ENCODE measurements around the gene BNC2. TPM values are rescaled to one million over a fixed set of nuclear protein-coding genes. Genes with fewer than 3 reads are reported as not detected.

The BNC2 gene
- total and polyA plus RNA-seq, 2 of the 13 experiments (the other 11 are each of a cell fraction or from before 2014, with no cell fraction given), result not detected

DNA sequence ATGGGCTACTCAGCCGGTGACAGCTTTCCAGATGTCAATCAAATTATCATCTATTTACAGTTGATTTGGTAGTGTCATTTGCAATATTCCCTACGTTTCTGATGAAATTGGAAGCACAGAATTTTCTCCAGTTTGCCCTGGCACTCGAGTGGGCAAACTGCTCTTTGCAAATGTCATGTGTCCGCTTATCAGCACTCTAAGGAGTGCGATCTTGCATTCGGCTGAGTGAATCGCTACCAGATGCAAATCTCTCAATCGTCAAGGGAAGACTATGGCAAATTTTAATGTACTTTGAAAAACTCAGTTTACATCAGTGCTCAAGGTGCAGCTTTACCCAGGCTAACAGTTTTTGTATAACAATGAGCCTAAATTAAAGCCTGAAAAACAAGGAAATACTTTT is 66.8 kb downstream of the BNC2 start:
- no peak for ATAC-seq
- Histone ChIP-seq H2AFZ (ENCODE audit: low read length) (no peak overlapping the region), H4K20me1 (ENCODE audit: insufficient read depth, low read length) (no peaks in the 10 kb centered on the region), H3K79me2 (ENCODE audit: insufficient read depth, low read length) (no peaks in the 10 kb centered on the region), H3K4me1 (ENCODE audit: insufficient read depth, low read length) (no peaks in the 10 kb centered on the region), H3K27me3 (ENCODE audit: control insufficient read depth in 1 of 2, insufficient read depth in 2 of 2, low read length in 2 of 2) (no peaks in the 10 kb centered on the region; a peak in 1 of 5 replicates), H3K9me3 (ENCODE audit: low read length) (no peaks in the 10 kb centered on the region), H3K36me3 (replicated peaks in 1 of 2; ENCODE audit: control insufficient read depth in 1 of 2, insufficient read depth in 2 of 2, low read length in 2 of 2) (no peaks in the 10 kb centered on the region), H3K27ac (ENCODE audit: extremely low read length, insufficient read depth, low read length) (no peak overlapping the region), H3K4me3 (replicated peaks in 1 of 3; ENCODE audit: insufficient read depth in 1 of 3, low read depth in 2 of 3, low read length in 3 of 3) (no peak overlapping the region), H3K9ac (ENCODE audit: insufficient read depth, low read depth, low read length) (no peak overlapping the region), H3K4me2 (ENCODE audit: low read depth, low read length) (no peak overlapping the region)
- no TSS peak for BruUV-seq (replicated peaks)
- FAIRE-seq, result no peak
- intact Hi-C loops (cut with micrococcal nuclease; ENCODE audit: unreplicated experiment), result no loop called here
- DNase-seq (ENCODE audit: low spot score), result no peak
- in situ Hi-C loops (cut with HindIII; ENCODE audit: extremely low pct_ligation_motif_present, low pct_unique_long_range_greater_than_20kb), result no loop called here
- ChIA-PET POLR2A (no interaction called here), CTCF (ENCODE audit: low intra/inter-chr PET ratio, low total read pairs) (no interaction called here)
- WGBS (ENCODE audit: low lambda C conversion rate), result 12% methylated on average over 8 of the region's 8 CpGs
- TF ChIP-seq ZNF24 (IDR thresholded peaks at IDR 0.05) (no peak), ZNF678 (CRISPR knock-in tag; IDR thresholded peaks at IDR 0.05) (no peak), ZFAT (CRISPR knock-in tag; conservative IDR thresholded peaks at IDR 0.05) (no peak), RNF2 (conservative IDR thresholded peaks at IDR 0.05; ENCODE audit: low read depth) (no peak), ZMYM4 (CRISPR knock-in tag; IDR thresholded peaks at IDR 0.05) (no peak), ZBTB40 (IDR thresholded peaks at IDR 0.05) (no peak), ZBTB40 (CRISPR knock-in tag; IDR thresholded peaks at IDR 0.05) (no peak), MEF2D (CRISPR knock-in tag; IDR thresholded peaks at IDR 0.05) (no peak), XBP1 (CRISPR knock-in tag; IDR thresholded peaks at IDR 0.05) (no peak), FOXK1 (CRISPR knock-in tag; IDR thresholded peaks at IDR 0.05; ENCODE audit: borderline replicate concordance, low read depth) (no peak), ZNF292 (CRISPR knock-in tag; IDR thresholded peaks at IDR 0.05; ENCODE audit: borderline replicate concordance, low read depth) (no peak), HMGXB3 (CRISPR knock-in tag; IDR thresholded peaks at IDR 0.05; ENCODE audit: borderline replicate concordance) (no peak)
